Activated CD4-positive, CD25-positive, alpha-beta regulatory T cell treated with anti-CD3 and anti-CD28 coated beads, Interleukin-2, amount 50 U/mL, for 24 hours (primary cell): ENCODE results near the gene U2AF2.

Experiments used
- ATAC-seq, 2 donors: fragments of 150-1000 bp; cut with Tn5 transposase; one replicate each; pipeline ENCODE4 v1.10.0; 2021; ENCODE audit warnings: mild to moderate bottlenecking in 1 of 2, moderate library complexity in 1 of 2

Gene U2AF2

GRCh38 chr19:55643887-55644176 is 11.0 kb upstream of the U2AF2 start:
- ATAC-seq, result no peak

- no peak for ATAC-seq
Measured at GRCh38 chr19:55644191-55644833, 10.5 kb upstream of the U2AF2 start.

- ATAC-seq, result no peak
Measured at GRCh38 chr19:55644842-55645511, 9.9 kb upstream of the U2AF2 start.

DNA sequence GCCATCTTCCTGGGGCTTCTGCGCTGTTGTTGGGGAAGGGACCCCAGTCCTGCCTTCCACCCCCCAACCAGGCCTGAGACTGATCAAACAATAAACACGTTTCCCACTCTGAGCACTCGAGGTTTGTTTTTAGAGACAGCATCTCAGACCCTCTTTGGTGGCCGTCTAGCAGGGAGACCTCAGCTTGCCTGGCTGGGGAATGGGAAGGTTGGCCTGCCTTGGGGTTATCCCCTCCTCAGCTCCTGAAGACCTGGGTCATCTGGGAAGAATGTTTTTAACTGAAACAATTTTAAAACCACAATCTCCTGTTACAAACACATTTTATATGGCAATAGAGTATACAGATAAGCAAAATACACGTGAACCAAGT is 9.3 kb upstream of the U2AF2 start:
- ATAC-seq, result no peak

DNA sequence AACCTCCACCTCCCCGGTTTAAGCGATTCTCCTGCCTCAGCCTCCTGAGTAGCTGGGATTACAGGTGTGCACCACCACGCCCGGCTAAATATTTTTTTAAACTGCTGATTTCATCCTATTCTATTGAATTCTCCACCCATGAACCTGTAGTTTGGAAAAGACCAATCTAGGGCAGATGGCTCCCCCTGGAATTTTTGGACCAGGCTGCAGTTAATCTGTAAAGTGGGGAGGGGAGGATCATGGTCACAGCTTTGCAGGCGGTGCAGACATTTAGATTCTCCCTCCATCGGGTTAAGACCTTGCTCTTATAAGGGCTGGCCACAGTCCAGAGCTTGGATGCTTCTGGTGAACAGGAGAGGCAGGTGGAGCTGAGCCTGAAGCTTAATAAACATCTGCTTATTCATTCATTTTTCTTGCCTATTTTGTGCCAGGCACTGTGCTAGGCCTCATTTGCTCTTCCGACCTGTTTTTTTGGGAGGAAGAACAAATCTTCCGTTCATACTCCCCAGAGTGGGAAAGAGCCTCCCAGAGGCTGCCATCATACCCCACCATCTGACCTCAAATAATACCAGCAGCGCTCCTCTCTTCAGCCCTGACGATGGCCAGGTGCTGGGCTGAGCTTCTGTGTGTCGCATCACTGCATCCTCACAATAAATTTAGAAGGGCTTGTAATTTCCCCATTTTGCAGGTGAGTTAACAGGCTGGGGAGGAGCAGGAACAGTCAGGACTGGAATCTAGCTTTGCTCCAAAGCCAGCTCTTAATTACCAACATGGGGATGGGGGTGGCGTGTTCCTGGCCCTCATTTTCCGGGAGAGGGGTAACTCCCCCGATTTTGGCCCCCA is 7.7 kb upstream of the U2AF2 start:
- ATAC-seq, result no peak

DNA sequence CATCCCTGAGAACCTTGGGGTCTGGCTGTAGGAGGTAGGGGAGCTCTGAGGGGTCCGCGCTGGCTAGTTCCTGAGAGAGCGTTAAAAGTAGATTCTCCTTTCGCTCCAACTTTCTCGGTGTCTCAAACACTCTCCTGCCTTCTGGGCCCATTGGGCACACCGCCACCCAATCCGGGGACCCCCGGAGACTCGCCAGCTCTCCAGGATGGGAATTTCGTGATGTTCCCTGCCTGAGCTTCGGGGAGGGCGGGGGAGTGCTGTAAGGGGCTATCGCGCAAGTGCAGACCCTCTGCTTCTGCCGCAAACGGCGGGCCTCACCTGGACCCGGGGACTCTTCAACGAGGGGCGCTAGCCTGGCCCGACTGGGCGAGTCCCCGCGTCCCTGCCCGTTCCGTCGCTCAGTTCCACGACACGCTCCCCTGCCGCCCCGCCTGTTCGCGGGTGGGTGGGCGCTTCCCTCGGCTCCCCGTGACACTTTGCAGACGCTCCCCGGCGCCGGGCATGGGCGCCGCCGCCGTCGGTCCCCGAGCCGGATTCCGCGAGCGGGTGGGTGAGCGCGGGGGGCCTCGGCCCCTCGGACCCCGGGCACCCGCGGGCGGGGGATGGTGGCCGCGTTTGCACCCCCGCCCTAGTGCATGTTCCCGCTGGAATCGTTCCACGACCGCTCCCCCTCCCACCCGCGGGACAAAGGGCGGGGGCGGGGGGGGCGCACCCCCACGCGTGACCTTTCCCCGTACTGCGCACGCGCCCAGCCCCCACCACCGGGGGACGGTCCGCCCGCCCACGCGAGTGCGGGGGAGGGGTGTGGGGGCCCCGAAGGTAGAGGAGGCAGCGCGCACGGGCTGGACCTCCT is 6.9 kb upstream of the U2AF2 start, which contains the start of gene CCDC106:
CCDC106 (plus strand) TSS at position 481 of the 853 bp plus-strand sequence. CDS start 835 bp downstream, outside the sequence.
- ATAC-seq, result no peak

- no peak for ATAC-seq
Measured at GRCh38 chr19:55648585-55649267, 6.1 kb upstream of the U2AF2 start.

GRCh38 chr19:55649268-55650125 is 5.3 kb upstream of the U2AF2 start:
- ATAC-seq, result no peak

DNA sequence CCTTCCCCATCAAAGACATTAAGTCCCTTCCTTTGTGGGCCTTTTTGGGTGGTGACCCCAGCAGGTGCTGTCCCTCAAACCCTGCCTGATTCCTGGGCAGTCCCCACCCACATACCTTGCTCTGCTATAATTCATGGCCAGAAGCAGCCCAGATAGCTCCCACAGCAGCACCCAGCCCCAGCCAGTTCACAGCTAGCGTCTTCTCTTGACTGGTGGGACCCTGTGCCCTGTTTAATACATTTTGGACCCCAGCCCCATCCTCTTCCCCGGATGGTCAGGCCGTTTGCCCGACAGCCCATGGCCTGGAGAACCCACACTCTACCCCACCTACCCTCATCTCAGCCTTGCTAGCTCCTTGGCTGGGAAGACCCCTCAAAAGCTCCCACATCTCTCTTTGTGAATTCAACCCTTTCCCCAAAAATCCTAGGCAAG is 4.7 kb upstream of the U2AF2 start:
- no peak for ATAC-seq

DNA sequence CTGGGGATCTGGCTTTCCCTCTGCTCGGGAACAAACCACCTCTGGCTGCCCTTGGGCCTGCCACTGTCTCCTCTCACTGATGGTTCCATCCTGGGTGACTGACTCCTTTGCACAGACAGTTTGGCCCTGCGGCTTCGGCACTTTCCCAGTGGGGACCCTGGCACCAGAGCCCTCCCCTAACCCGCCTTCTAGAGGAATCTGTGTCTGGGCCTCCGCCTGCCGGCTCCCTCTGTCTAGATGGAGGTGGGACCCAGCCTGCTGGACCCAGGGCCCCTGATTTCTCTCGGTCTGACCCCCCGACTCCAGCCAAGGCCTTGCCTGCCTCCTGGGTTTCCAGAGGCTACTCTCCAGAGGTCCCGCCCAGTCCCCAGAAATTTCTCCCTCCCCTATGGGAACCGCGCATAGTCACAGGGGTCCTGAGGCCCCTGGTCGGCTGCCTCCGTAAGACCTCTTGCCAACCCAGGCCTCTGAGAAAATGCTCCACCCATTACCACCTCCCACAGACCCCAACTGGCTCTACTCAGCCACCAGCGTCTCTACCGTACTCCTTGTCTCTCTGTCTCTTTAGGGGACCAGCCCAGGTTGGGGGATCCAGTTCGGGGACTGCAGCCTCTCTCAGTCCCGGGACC is 4.1 kb upstream of the U2AF2 start:
- no peak for ATAC-seq

DNA sequence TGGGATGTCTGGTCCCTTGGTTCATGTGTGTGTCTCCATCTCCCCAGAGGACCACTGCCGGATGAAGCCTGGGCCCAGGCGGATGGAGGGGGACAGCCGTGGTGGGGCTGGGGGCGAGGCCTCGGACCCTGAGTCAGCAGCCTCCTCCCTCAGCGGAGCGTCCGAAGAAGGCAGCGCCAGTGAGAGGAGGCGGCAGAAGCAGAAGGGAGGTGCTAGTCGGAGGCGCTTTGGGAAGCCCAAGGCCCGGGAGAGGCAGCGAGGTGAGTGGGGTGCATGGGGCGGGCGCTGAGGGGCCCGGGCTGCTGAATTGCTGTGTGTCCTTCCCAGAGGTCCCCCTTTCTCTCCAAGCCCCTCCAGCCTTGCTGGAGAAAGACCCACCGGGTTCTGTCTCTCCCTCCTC is 3.6 kb upstream of the U2AF2 start:
- no peak for ATAC-seq

- ATAC-seq, result no peak
Measured at GRCh38 chr19:55652311-55653128, 2.3 kb upstream of the U2AF2 start.

DNA sequence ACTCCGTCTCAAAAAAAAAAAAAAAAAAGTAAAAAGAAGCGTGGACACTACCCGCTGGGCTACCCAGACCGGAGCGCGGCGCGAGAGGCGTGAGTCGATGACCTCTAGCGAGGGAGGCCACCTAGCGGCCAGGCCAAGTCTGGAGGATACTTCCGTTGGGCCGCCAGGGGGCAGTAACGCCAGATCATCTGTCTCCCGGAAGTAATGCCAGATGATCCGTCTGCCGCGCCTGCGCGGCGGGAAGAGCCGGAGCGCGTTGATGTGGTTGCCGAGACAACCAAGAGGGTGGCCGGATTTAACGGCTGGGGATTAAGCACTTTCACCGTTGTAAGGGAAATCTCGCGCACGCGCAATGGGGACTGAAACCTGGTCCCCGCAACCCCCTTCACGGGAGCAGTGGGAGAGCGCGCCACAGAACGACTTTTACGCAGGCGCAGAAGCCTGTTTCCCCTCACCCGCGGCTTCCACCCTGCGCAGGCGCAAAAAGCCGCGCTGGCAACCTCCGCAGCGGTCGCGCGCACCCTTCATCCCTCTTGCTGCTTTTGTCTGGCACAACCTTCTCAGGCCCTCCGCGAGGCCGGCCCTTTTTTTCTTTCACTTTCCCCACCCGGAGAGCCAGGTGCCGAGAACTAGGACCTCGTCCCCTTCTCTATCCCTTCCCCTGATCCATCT is 1.0 kb upstream of the U2AF2 start:
- ATAC-seq, result peak; percentile 52 to 56

- ATAC-seq, result peak; percentile 62 to 71
Measured at GRCh38 chr19:55654323-55654867, 440 bp upstream of the U2AF2 start.

DNA sequence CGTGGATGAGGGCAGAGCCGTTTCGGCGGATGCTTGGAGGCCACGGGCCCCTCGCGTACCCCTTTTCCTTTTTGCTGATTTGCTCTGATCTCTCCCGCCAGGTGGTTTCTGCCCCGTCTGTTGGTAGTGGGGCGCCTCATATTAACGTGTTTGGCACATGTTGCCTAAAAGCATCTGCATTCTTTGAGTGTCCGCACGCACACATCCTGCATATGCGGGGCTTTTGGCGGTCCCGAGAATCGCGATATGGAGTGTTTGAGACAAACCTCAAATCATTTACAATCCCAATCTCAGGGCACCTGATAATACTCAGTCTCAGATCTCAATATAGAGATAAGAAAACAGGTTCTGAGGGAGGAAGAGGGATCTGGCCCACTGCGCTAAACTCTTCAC is 809 bp downstream of the U2AF2 start:
- no peak for ATAC-seq

DNA sequence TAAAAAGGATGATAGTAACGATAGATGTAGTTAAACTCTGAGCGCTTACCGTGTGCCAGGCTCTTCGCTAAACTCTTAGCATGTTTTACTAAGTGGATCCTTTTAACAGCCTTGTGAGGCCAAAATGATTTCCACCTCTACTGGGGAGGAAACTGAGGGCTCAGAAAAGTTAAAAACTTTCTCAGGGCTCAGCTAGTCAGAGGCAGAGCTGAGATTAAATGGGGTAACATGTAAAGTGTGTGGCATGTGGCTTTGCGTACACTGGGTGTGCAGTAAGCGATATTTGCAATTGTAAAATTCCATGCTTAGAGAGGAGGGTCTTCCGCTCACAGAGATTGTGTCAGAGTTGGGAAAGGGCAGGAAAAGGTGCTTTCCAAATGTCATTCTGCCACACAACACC is 1.7 kb downstream of the U2AF2 start:
- ATAC-seq, result no peak

- ATAC-seq, result no peak
Measured at GRCh38 chr19:55656988-55657747, 2.3 kb downstream of the U2AF2 start.

- ATAC-seq, result no peak
Measured at GRCh38 chr19:55658846-55659459, 4.1 kb downstream of the U2AF2 start.
